Smooth muscle cell (in vitro differentiated cells): ENCODE data around the gene ERGIC3. TPM values are rescaled to one million over a fixed set of nuclear protein-coding genes. Genes with fewer than 3 reads are reported as not detected.

Experiments
- DNase-seq: peaks from one replicate; lab custom pipeline; 2025; ENCODE audit not compliant: unreplicated experiment; lab: John Stamatoyannopoulos, UW
- H2AFZ ChIP-seq: fragments of 200-600 bp; sonication (generic); 2 replicates; pipeline ENCODE4 v1.6.0; 2016; ENCODE audit warnings: antibody characterized with exemption, low read depth, mild to moderate bottlenecking
- H3F3A ChIP-seq: fragments of 200-600 bp; sonication (generic); 2 replicates; pipeline ENCODE4 v1.6.0; 2017; ENCODE audit warnings: antibody characterized with exemption, low read depth
- H3K27ac ChIP-seq: fragments of 200-600 bp; sonication (generic); 2 replicates; pipeline ENCODE4 v1.5.1; 2016; ENCODE audit warnings: low read depth, mild to moderate bottlenecking
- H3K27me3 ChIP-seq: fragments of 200-600 bp; sonication (generic); 2 replicates; pipeline ENCODE4 v1.6.1; 2016; ENCODE audit warnings: low read depth, mild to moderate bottlenecking
- H3K36me3 ChIP-seq: fragments of 200-600 bp; sonication (generic); 2 replicates; pipeline ENCODE4 v1.5.1; 2016; ENCODE audit warnings: low read depth
- H3K4me1 ChIP-seq: fragments of 200-600 bp; sonication (generic); 2 replicates; pipeline ENCODE4 v1.5.1; 2016; ENCODE audit warnings: low read depth
- H3K4me2 ChIP-seq: fragments of 200-600 bp; sonication (generic); 2 replicates; pipeline ENCODE4 v1.6.0; 2016; ENCODE audit warnings: mild to moderate bottlenecking
- H3K4me3 ChIP-seq: fragments of 200-600 bp; sonication (generic); 2 replicates; pipeline ENCODE4 v1.5.1; 2016; ENCODE audit warnings: mild to moderate bottlenecking
- H3K79me2 ChIP-seq: fragments of 200-600 bp; sonication (generic); 2 replicates; pipeline ENCODE4 v1.6.0; 2016; ENCODE audit warnings: low read depth, mild to moderate bottlenecking
- H3K9ac ChIP-seq: fragments of 200-600 bp; sonication (generic); 2 replicates; pipeline ENCODE4 v1.6.0; 2016; ENCODE audit warnings: low read depth
- H3K9me3 ChIP-seq: fragments of 200-600 bp; sonication (generic); replicated peaks from 2 replicates; pipeline ENCODE4 v1.5.1; 2016; ENCODE audit warnings: low read depth
- H4K20me1 ChIP-seq: fragments of 200-600 bp; sonication (generic); 2 replicates; pipeline ENCODE4 v1.6.0; 2016; ENCODE audit warnings: low read depth
- CTCF ChIP-seq: fragments of 200-600 bp; sonication (generic); IDR thresholded peaks from 2 replicates; pipeline ENCODE4 v1.5.1; 2017; ENCODE audit warnings: borderline replicate concordance, mild to moderate bottlenecking, antibody characterized with exemption; ENCODE audit not compliant: insufficient read depth, poor library complexity, severe bottlenecking
- WGBS: methylation state at CpG from one replicate; pipeline ENCODE4 v1.1.7; 2016; ENCODE audit warnings: low lambda C conversion rate; 5-methylcytosine and 5-hydroxymethylcytosine counted together
- polyA plus RNA-seq: library from polyadenylated mRNA; unstranded; fragments of >200 nt; fragmentation: Nextera tagmentation; extraction: Ambion mirVana; gene quantifications from 2 replicates; pipeline ENCODE4 v1.2.1, GENCODE V29; 2016
- total RNA-seq: library from RNA; depleted of rRNA; stranded (reverse); fragments of >200 nt; gene quantifications from 2 replicates; pipeline ENCODE4 v1.2.3, GENCODE V29; 2014

Gene ERGIC3
- total and polyA plus RNA-seq, 2 experiments from 2014 or later, result 245 to 252 TPM

- WGBS, result 99% methylated on average over 10 of the region's 10 CpGs
- Histone ChIP-seq H2AFZ (no peak overlapping the region), H3K4me3 (no peak overlapping the region), H3K9ac (no peak overlapping the region), H3F3A (no peaks in the 10 kb centered on the region), H3K4me1 (no peaks in the 10 kb centered on the region), H3K27me3 (no peaks in the 10 kb centered on the region), H4K20me1 (peaks cover 19% of the 10 kb centered on the region), H3K9me3 (no peaks in the 10 kb centered on the region), H3K79me2 (no peaks in the 10 kb centered on the region), H3K36me3 (no peaks in the 10 kb centered on the region), H3K27ac (no peak overlapping the region), H3K4me2 (no peak overlapping the region)
- DNase-seq, result no peak
- no peak for TF ChIP-seq CTCF
Measured at GRCh38 chr20:35503281-35503680, 38.6 kb upstream of the ERGIC3 start.

GRCh38 chr20:35503841-35504561 lies 37.9 kb upstream of the ERGIC3 start:
- H4K20me1 ChIP-seq, result peaks cover 19% of the 10 kb centered on the region
- no peak for TF ChIP-seq CTCF
- no peaks in the 10 kb centered on the region for H3K79me2 ChIP-seq
- 94% methylated on average over 16 of the region's 16 CpGs for WGBS
- no peaks in the 10 kb centered on the region for H3K36me3 ChIP-seq
- H3K9me3 ChIP-seq, result no peaks in the 10 kb centered on the region
- H3K4me1 ChIP-seq, result no peaks in the 10 kb centered on the region
- H2AFZ ChIP-seq, result no peak overlapping the region
- no peak overlapping the region for H3K9ac ChIP-seq
- H3K27me3 ChIP-seq, result no peaks in the 10 kb centered on the region
- no peaks in the 10 kb centered on the region for H3F3A ChIP-seq
- no peak for DNase-seq
- no peak overlapping the region for H3K4me3 ChIP-seq
- H3K27ac ChIP-seq, result no peak overlapping the region
- H3K4me2 ChIP-seq, result no peak overlapping the region

- no peak for TF ChIP-seq CTCF
- Histone ChIP-seq H3K9me3 (no peaks in the 10 kb centered on the region), H3K4me1 (no peaks in the 10 kb centered on the region), H4K20me1 (peaks cover 19% of the 10 kb centered on the region), H3K27ac (no peak overlapping the region), H3F3A (no peaks in the 10 kb centered on the region), H3K4me2 (no peak overlapping the region), H3K79me2 (no peaks in the 10 kb centered on the region), H3K9ac (no peak overlapping the region), H2AFZ (no peak overlapping the region), H3K4me3 (no peak overlapping the region), H3K36me3 (no peaks in the 10 kb centered on the region), H3K27me3 (no peaks in the 10 kb centered on the region)
- 100% methylated on average over 5 of the region's 5 CpGs for WGBS
- no peak for DNase-seq
Measured at GRCh38 chr20:35504751-35505150, 37.1 kb upstream of the ERGIC3 start.

- Histone ChIP-seq H3K79me2 (no peaks in the 10 kb centered on the region), H3K27ac (no peak overlapping the region), H4K20me1 (peaks cover 19% of the 10 kb centered on the region), H3K9ac (no peak overlapping the region), H2AFZ (no peak overlapping the region), H3K4me3 (no peak overlapping the region), H3K27me3 (no peaks in the 10 kb centered on the region), H3K9me3 (no peaks in the 10 kb centered on the region), H3K36me3 (no peaks in the 10 kb centered on the region), H3F3A (no peaks in the 10 kb centered on the region), H3K4me2 (no peak overlapping the region), H3K4me1 (no peaks in the 10 kb centered on the region)
- no peak for DNase-seq
- 87% methylated on average over 3 of the region's 3 CpGs for WGBS
- TF ChIP-seq CTCF, result no peak
Measured at GRCh38 chr20:35506179-35506578, 35.7 kb upstream of the ERGIC3 start.
